H9 (cell line): Measurements from ENCODE around the gene CACNA2D3. TPM values are rescaled to one million over a fixed set of nuclear protein-coding genes. Genes with fewer than 3 reads are reported as not detected.

ENCODE experiments used
- DNase-seq: peaks from one replicate; pipeline ENCODE4 v3.0.0-alpha.2; 2017
- H2AFZ ChIP-seq: one replicate; pipeline ENCODE4 v1.6.1; 2013; ENCODE audit warnings: mild to moderate bottlenecking, low read length, control low read depth, moderate library complexity
- H2AK5ac ChIP-seq: 2 replicates; pipeline ENCODE4 v1.6.1; 2013; ENCODE audit warnings: low read length, control low read depth, mixed read lengths; ENCODE audit not compliant: insufficient read length
- H2BK120ac ChIP-seq: one replicate; pipeline ENCODE4 v1.6.1; 2013; ENCODE audit warnings: low read depth, mild to moderate bottlenecking, low read length, control low read depth, inconsistent platforms; ENCODE audit not compliant: poor library complexity, severe bottlenecking
- H2BK12ac ChIP-seq: 2 replicates; pipeline ENCODE4 v1.6.1; 2013; ENCODE audit warnings: low read length, control low read depth, mixed read lengths, low read depth; ENCODE audit not compliant: insufficient read length
- H2BK15ac ChIP-seq: 2 replicates; pipeline ENCODE4 v1.6.1; 2013; ENCODE audit warnings: low read depth, low read length, control low read depth
- H2BK20ac ChIP-seq: one replicate; pipeline ENCODE4 v1.6.1; 2013; ENCODE audit warnings: low read depth, mild to moderate bottlenecking, low read length, control low read depth, inconsistent platforms; ENCODE audit not compliant: poor library complexity, severe bottlenecking
- H2BK5ac ChIP-seq: 2 replicates; pipeline ENCODE4 v1.6.1; 2013; ENCODE audit warnings: low read length, control low read depth, mixed read lengths; ENCODE audit not compliant: insufficient read length
- H3K14ac ChIP-seq: 2 replicates; pipeline ENCODE4 v1.6.1; 2013; ENCODE audit warnings: low read length, control low read depth; ENCODE audit not compliant: insufficient read depth
- H3K18ac ChIP-seq: 2 replicates; pipeline ENCODE4 v1.6.1; 2013; ENCODE audit warnings: low read depth, mild to moderate bottlenecking, mixed read lengths, low read length, control low read depth; ENCODE audit not compliant: insufficient read length
- H3K23ac ChIP-seq: 2 replicates; pipeline ENCODE4 v1.6.1; 2013; ENCODE audit warnings: low read length, control low read depth, mixed read lengths, low read depth; ENCODE audit not compliant: insufficient read length
- H3K23me2 ChIP-seq: 2 replicates; pipeline ENCODE4 v1.6.1; 2013; ENCODE audit warnings: low read depth, mild to moderate bottlenecking, mixed read lengths, low read length, control low read depth; ENCODE audit not compliant: insufficient read length, poor library complexity, severe bottlenecking
- H3K27ac ChIP-seq: 2 replicates; pipeline ENCODE4 v1.5.1; 2013; ENCODE audit warnings: low read length, control low read depth, mixed read lengths, low read depth; ENCODE audit not compliant: insufficient read length
- H3K27me3 ChIP-seq: 2 replicates; pipeline ENCODE4 v1.6.1; 2013; ENCODE audit warnings: low read length, control low read depth, inconsistent platforms; ENCODE audit not compliant: insufficient read depth
- H3K4ac ChIP-seq: 2 replicates; pipeline ENCODE4 v1.6.1; 2013; ENCODE audit warnings: low read depth, mild to moderate bottlenecking, control low read depth, inconsistent platforms, low read length, moderate library complexity
- H3K4me1 ChIP-seq: 2 replicates; pipeline ENCODE4 v1.6.1; 2013; ENCODE audit warnings: low read length, control low read depth, inconsistent platforms; ENCODE audit not compliant: insufficient read depth
- H3K4me2 ChIP-seq: 2 replicates; pipeline ENCODE4 v1.6.1; 2013; ENCODE audit warnings: low read length, control low read depth, mixed read lengths; ENCODE audit not compliant: insufficient read length, insufficient read depth
- H3K56ac ChIP-seq: 2 replicates; pipeline ENCODE4 v1.6.1; 2013; ENCODE audit warnings: low read depth, mild to moderate bottlenecking, mixed read lengths, low read length, control low read depth; ENCODE audit not compliant: insufficient read length
- H3K79me1 ChIP-seq: 2 replicates; pipeline ENCODE4 v1.6.1; 2013; ENCODE audit warnings: low read depth, mild to moderate bottlenecking, moderate library complexity, low read length, control low read depth, inconsistent platforms; ENCODE audit not compliant: insufficient read depth, poor library complexity, severe bottlenecking
- H3K79me2 ChIP-seq: 2 replicates; pipeline ENCODE4 v1.6.1; 2013; ENCODE audit warnings: low read length, control low read depth, inconsistent platforms; ENCODE audit not compliant: insufficient read depth
- H3K9ac ChIP-seq: 2 replicates; pipeline ENCODE4 v1.6.1; 2013; ENCODE audit warnings: low read length, control low read depth, mixed read lengths; ENCODE audit not compliant: insufficient read length; ENCODE audit errors: extremely low read depth
- H3K9me3 ChIP-seq: one replicate; pipeline ENCODE4 v1.6.1; 2013; ENCODE audit warnings: low read depth, low read length, inconsistent platforms; ENCODE audit not compliant: control insufficient read depth
- H3T11ph ChIP-seq: one replicate; pipeline ENCODE4 v1.6.1; 2013; ENCODE audit warnings: mild to moderate bottlenecking, low read length, control low read depth, inconsistent platforms
- H4K20me1 ChIP-seq: one replicate; pipeline ENCODE4 v1.6.1; 2013; ENCODE audit not compliant: control insufficient read depth, insufficient read length, insufficient read depth
- H4K5ac ChIP-seq: 2 replicates; pipeline ENCODE4 v1.6.1; 2013; ENCODE audit warnings: low read depth, mild to moderate bottlenecking, mixed read lengths, low read length, control low read depth; ENCODE audit not compliant: insufficient read length
- H4K8ac ChIP-seq: replicated peaks from 2 replicates; pipeline ENCODE4 v1.6.1; 2013; ENCODE audit warnings: low read length, control low read depth, mixed read lengths, low read depth; ENCODE audit not compliant: insufficient read length
- H4K91ac ChIP-seq: 2 replicates; pipeline ENCODE4 v1.6.1; 2013; ENCODE audit warnings: low read depth, mild to moderate bottlenecking, moderate library complexity, mixed read lengths, low read length, control low read depth; ENCODE audit not compliant: insufficient read length
- H3K27ac Mint-ChIP-seq, 3 experiments: 2 replicates in 2 of 3; 3 replicates in 1 of 3; pipeline ENCODE4 v1.8.0; 2020 to 2021; ENCODE audit warnings: mixed read lengths in 3 of 3, mild to moderate bottlenecking in 1 of 3, moderate library complexity in 1 of 3
- H3K27me3 Mint-ChIP-seq: 2 replicates; pipeline ENCODE4 v1.8.0; 2021; ENCODE audit warnings: low read depth, mild to moderate bottlenecking, moderate library complexity, mixed read lengths
- H3K36me3 Mint-ChIP-seq, 3 experiments: 2 replicates in 2 of 3; 3 replicates in 1 of 3; pipeline ENCODE4 v1.8.0; 2020 to 2021; ENCODE audit warnings: low read depth in 3 of 3, mixed read lengths in 3 of 3; ENCODE audit not compliant: insufficient read depth in 1 of 3
- H3K4me1 Mint-ChIP-seq, 2 experiments: 2 replicates each; pipeline ENCODE4 v1.8.0; 2020; ENCODE audit warnings: mixed read lengths in 2 of 2
- H3K4me3 Mint-ChIP-seq, 2 experiments: 2 replicates in 1 of 2; 3 replicates in 1 of 2; pipeline ENCODE4 v1.8.0; 2020 to 2021; ENCODE audit warnings: mild to moderate bottlenecking in 2 of 2, mixed read lengths in 2 of 2, moderate library complexity in 1 of 2
- H3K9me3 Mint-ChIP-seq, 2 experiments: 2 replicates in 1 of 2; 3 replicates in 1 of 2; pipeline ENCODE4 v1.8.0; 2020; ENCODE audit warnings: mild to moderate bottlenecking in 2 of 2, mixed read lengths in 2 of 2, moderate library complexity in 1 of 2
- CTCF ChIP-seq: fragments of 200-600 bp; sonication (generic); conservative IDR thresholded peaks from 3 replicates; pipeline ENCODE4 v1.8.0; 2021; ENCODE audit warnings: antibody characterized with exemption, mild to moderate bottlenecking
- WGBS: extraction: QIAGEN DNeasy Blood & Tissue Kit; methylation state at CpG from one replicate; pipeline ENCODE4 v1.1.7; 2013; ENCODE audit warnings: missing lambda C conversion rate, low lambda C conversion rate, mixed read lengths; ENCODE audit not compliant: insufficient read length; ENCODE audit errors: extremely low coverage; 5-methylcytosine and 5-hydroxymethylcytosine counted together
- total RNA-seq: library from RNA; stranded (reverse); gene quantifications from 2 replicates; pipeline ENCODE4 v1.2.1, GENCODE V29; 2021

The CACNA2D3 gene
- total RNA-seq, 1 experiment from 2014 or later: 3.2 TPM

- H3K4me2 ChIP-seq: no peak overlapping the region
- H3K23ac ChIP-seq: no peak overlapping the region
- no peak overlapping the region for H4K91ac ChIP-seq
- H3K27ac ChIP-seq: no peak overlapping the region
- H3K23me2 ChIP-seq: no peaks in the 10 kb centered on the region
- no peak overlapping the region for H2AK5ac ChIP-seq
- no peak overlapping the region for H2AFZ ChIP-seq
- H3K79me1 ChIP-seq: no peaks in the 10 kb centered on the region
- H3K9ac ChIP-seq: no peak overlapping the region
- WGBS: no CpG with 5 or more reads among the region's 7 CpGs
- H4K8ac ChIP-seq: no peak overlapping the region
- Mint-ChIP-seq H3K9me3 (no peaks in the 10 kb centered on the region), H3K27me3 (0 out of 2 replicates have a peak, but pooled peaks cover 3% of the 10 kb centered on the region), H3K27ac (no peak overlapping the region), H3K4me1 (peaks cover 3 to 5% of the 10 kb centered on the region in 2 experiments), H3K36me3 (no peaks in the 10 kb centered on the region), H3K4me3 (no peak overlapping the region)
- no peak overlapping the region for H2BK120ac ChIP-seq
- H2BK5ac ChIP-seq: no peak overlapping the region
- H2BK12ac ChIP-seq: no peak overlapping the region
- no peak overlapping the region for H2BK15ac ChIP-seq
- H4K5ac ChIP-seq: no peak overlapping the region
- no peak overlapping the region for H3K56ac ChIP-seq
- no peak overlapping the region for H2BK20ac ChIP-seq
- H3K14ac ChIP-seq: no peak overlapping the region
- H3K18ac ChIP-seq: no peak overlapping the region
- no peaks in the 10 kb centered on the region for H3K27me3 ChIP-seq
- H4K20me1 ChIP-seq: no peaks in the 10 kb centered on the region
- no peak for TF ChIP-seq CTCF
- H3K79me2 ChIP-seq: no peaks in the 10 kb centered on the region; the same call in 1 of the 2 replicates
- DNase-seq: no peak
- H3K4me1 ChIP-seq: no peaks in the 10 kb centered on the region
- H3K9me3 ChIP-seq: no peaks in the 10 kb centered on the region
- no peak overlapping the region for H3T11ph ChIP-seq
- H3K4ac ChIP-seq: no peak overlapping the region
Observed at GRCh38 chr3:54257125-54257720, 134.9 kb downstream of the CACNA2D3 start.
